GM13977 (cell line): ENCODE data around the gene RBKS.

Experiments used
- DNase-seq: peaks from one replicate; pipeline ENCODE4 v3.0.0; 2012; ENCODE audit warnings: low spot score
- CTCF ChIP-seq: IDR thresholded peaks from 2 replicates; pipeline ENCODE4 v1.5.1; 2012; ENCODE audit warnings: mild to moderate bottlenecking, control low read depth; ENCODE audit not compliant: insufficient read depth; ENCODE audit errors: extremely low read depth, missing control alignments
- in situ Hi-C: fragments of 300-500 bp; cut with MboI; formaldehyde crosslinking; loops from one replicate; pipeline ENCODE4 v1.12.0; 2022; ENCODE audit warnings: low sequenced_read_pairs, low pct_unique_long_range_greater_than_20kb, mixed read lengths, inconsistent platforms; ENCODE audit not compliant: unreplicated experiment

Gene RBKS

GRCh38 chr2:27855476-27855875, 34.7 kb downstream of the RBKS start:
- DNase-seq, result no peak
- in situ Hi-C loops, result no loop called here
- no peak for TF ChIP-seq CTCF

- TF ChIP-seq CTCF, result no peak
- no peak for DNase-seq
- in situ Hi-C loops, result no loop called here
Measured at GRCh38 chr2:27854229-27854862, 35.8 kb downstream of the RBKS start.

- DNase-seq, result no peak
- in situ Hi-C loops, result no loop called here
- no peak for TF ChIP-seq CTCF
Measured at GRCh38 chr2:27852691-27853090, 37.5 kb downstream of the RBKS start.

GRCh38 chr2:27849558-27850205, 40.5 kb downstream of the RBKS start:
- no peak for TF ChIP-seq CTCF
- in situ Hi-C loops, result no loop called here
- no peak for DNase-seq

GRCh38 chr2:27847333-27847732, 42.9 kb downstream of the RBKS start:
- TF ChIP-seq CTCF, result no peak
- DNase-seq, result no peak
- in situ Hi-C loops, result no loop called here

GRCh38 chr2:27844821-27845255, 45.3 kb downstream of the RBKS start:
- in situ Hi-C loops, result no loop called here
- TF ChIP-seq CTCF, result no peak
- no peak for DNase-seq

- TF ChIP-seq CTCF, result no peak
- DNase-seq, result no peak
- in situ Hi-C loops, result no loop called here
Measured at GRCh38 chr2:27843992-27844391, 46.2 kb downstream of the RBKS start.
